GM18508 (cell line): ENCODE data around the gene MRPL43.

Experiments used
- ATAC-seq: cut with Tn5 transposase; IDR thresholded peaks from one replicate; pipeline ENCODE4 v1.9.1; 2021; ENCODE audit warnings: moderate number of reproducible peaks; ENCODE audit not compliant: insufficient read depth, unreplicated experiment

The MRPL43 gene

DNA sequence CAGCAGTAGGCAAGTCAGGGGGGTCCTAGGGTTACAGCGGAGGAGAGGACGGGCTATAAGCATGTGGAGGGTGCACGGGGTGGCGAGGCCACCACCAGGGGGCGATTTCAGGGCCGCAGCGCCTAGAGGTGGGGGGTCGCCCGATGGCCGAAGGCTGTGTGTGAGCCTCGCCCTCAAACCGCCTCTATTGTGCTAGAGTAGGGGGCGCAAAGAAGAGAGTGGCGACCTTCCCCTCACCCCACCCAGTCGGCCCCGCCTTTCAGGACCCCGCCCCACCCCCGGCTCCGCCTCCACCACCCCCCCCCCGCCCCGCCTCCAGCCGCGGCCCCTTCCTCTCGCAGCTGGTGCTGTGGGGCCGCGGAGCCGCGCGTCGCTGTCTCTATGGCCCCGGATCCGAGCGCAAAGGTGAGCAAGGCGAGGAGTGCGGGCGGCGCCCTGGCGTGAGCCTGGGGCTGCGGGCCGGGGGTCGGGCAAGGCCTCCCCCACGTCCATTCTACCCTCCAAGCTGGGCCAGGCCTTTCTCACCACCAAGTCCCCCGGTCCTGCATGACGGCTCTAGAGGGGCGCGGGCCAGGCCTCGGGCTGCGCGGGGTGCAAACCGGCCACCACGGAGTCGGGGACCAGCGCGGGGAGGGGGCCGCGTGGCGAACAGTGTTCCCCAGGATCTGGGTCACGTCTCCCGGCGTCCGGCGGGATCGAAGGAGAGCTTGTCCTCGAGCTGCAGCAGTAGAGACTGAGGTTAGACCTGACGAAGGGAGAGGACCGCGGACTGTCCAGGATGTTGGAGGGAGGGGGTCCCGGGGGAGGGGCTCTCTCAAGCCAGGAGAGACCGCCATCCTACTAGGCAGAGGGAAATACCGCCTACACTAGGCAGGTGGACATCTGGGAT is 17.9 kb downstream of the MRPL43 start, which contains the start of gene SEMA4G:
Gene SEMA4G, plus strand, starts transcription at position 318 of the 889 bp plus-strand sequence. CDS start 3,409 bp downstream, outside the sequence.
- ATAC-seq: no peak

GRCh38 chr10:100968863-100969186 is 18.5 kb downstream of the MRPL43 start:
- no peak for ATAC-seq

- no peak for ATAC-seq
Measured at GRCh38 chr10:100968062-100968736, 19.1 kb downstream of the MRPL43 start.

DNA sequence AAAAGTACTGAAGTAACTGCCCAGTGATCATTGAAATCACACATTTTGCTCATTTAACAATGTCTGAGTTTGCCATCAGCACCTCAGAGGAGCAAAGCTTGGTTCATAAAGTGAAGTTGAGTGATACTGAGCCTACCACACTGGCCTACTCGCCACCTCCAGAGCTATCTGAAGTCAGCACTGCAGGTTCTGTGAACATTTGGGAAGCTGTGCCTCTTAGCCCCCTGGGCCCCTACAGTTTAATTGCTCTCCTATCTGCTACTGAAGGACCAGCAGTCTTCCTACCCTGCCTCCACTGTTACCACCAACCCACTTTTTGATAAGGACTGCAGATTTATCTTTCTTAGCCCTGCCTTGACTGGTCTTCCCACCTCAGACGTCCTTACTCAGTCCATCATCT is 20.0 kb downstream of the MRPL43 start:
- no peak for ATAC-seq

DNA sequence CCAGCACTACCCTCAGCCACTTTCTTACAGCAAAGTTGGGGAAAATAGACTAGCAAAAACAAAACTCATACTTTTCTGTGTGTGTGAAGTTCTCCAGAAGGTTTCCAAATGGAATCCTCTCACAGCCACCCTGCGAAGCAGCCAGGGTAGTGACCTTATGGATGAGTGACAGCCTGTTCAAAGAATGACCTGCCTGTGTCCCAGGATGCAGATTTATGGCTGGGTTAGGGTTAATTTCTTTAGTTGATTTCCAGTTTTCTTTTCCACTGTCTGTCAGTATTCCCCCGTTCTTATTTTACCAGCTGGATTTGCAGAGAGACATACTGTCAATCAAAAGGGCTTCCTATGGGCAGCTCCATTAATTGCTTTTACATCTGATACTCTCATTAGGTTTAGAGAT is 20.4 kb downstream of the MRPL43 start:
- no peak for ATAC-seq

DNA sequence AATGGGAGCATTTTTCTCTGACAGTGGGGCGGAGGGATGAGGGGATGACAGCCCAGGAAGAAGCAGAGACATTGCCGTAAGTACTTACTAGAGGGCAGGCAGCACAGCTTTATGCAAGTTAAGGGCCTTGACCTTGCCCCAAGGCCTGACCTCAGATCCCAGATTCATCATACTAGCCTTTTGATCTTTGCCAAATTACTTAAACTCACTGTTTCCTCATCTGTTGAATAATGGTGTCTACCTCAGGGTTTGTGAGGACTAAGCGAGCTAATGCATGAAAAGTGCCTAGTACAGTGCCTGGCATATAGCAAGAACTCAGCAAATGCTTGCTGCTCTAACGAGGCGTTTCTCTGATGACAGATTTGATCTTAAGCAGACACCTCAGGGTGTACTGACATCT is 21.5 kb downstream of the MRPL43 start:
- ATAC-seq: no peak

DNA sequence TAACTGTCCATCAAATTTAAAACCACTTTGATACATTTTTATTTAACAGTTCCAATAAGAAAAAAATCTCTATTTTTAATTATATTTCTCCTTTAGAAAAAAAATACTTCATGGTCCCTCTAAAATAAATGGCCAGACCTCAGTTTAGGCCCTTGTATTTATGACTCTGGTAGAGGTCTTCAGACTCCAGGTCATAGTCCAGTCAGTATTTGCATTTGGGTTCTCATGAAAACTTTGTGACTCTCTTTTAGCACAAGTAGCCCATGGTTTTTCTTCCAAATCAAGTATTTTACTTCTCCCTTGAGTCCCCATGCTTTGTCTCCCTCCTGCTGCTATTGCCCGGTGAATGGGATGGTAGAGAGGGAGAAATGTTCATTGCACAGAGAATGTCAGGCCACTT is 23.5 kb downstream of the MRPL43 start:
- no peak for ATAC-seq

DNA sequence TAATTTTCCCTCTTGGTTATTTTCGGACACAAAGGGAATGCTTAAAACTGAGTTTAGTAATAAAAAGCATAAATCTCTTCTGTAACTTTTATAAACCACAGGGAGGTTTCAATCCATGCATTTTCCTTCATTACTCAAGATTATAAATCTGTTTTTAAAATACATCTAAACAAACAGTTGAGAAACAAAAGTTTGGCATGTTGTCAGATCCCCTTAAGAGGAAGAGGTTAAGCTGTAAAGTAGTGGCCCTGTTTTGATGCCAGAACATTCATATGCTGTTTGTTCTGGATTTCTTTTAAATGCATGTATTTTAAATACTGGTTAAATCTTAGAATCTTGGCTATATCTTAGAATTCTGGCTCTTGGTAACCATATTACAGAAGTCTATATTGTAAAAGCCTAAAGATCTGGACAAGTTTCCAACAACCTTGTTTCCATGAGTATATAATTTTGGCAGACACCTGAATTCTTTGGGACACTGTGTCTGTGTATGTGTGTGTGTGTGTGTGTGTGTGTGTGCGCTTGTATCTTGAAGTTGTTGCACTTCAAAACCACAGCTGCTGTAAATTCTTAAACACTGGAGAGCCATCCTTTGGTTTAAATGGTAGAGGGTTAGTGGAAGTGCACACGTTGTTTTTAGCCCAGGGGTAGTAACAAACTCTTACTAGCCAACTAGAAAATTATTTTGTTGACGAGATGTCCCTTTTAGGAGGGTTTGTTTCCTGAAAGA is 24.8 kb downstream of the MRPL43 start:
- ATAC-seq: no peak

DNA sequence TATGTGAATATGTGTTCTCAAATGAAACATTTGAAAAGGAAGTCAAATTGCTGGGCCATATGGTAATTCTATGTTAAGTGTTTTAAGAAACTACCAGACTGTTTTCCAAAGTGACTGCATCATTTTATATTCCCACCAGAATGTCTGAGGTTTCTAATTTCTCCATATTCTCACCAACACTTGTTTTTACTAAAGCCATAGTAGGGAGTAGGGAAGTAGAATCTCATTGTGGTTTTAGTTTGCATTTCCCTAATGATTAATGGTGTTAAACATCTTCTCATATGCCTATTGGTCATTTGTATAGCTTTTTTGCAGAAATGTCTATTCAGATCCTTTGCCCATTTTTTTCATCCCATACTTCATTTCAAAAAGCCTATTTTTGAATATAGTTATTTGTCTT is 27.0 kb downstream of the MRPL43 start:
- ATAC-seq: no peak

DNA sequence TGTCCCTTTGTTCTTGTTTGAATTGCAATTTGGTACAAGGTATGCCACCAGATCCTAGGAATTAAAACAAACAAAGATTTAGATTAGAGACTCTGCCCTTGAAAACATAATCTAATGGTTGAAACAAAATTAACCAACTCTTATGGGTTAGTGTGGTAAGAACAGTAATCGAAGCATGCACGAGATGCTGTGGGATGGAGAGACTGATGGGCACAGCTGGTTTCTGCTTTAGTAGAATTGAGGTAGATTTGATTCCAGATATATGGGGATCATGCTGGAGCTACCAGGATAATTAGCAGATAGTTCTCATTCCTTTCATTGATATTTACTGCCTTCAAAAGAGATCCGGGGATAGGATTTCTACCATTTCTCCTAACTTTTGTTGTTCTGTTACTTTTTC is 38.4 kb downstream of the MRPL43 start:
- no peak for ATAC-seq

- no peak for ATAC-seq
Measured at GRCh38 chr10:100945754-100946153, 41.5 kb downstream of the MRPL43 start.

- no peak for ATAC-seq
Measured at GRCh38 chr10:100943508-100943907, 43.8 kb downstream of the MRPL43 start.

- ATAC-seq: no peak
Measured at GRCh38 chr10:100942229-100942628, 45.1 kb downstream of the MRPL43 start.

DNA sequence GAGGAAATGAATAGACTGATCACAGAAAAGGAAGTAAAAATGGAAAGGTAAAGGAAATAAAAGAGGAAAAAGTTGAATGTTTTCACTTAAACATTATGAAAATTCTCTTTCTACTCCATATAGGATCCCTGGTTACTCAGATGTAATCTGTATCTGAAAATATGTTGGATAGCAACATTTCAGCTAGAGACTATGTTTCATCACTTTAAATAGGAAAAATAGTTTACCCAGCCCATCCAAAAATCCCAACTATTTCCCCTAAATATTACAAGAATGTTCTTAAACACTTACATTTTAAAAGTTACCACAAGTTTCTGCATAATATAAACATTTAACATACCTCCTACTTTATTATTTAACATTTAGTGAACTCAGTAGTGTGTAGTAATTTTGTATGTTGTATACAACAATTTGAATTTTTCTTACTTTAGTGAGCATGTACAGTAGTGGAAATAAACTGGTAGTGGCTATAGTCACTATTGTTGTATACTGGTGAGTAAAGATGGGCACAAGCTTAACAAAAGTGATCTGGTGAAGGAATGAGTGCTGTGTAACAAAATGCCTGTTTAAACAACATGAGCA is 47.4 kb downstream of the MRPL43 start:
- no peak for ATAC-seq
